PC-9 (cell line): ENCODE results near the gene KIF21B.

Source experiments
- CTCF ChIP-seq: fragments of 200-600 bp; sonication (generic); conservative IDR thresholded peaks from 2 replicates; pipeline ENCODE4 v1.6.1; 2017; ENCODE audit warnings: mixed run types, antibody characterized with exemption, mild to moderate bottlenecking, moderate library complexity
- EZH2 ChIP-seq: fragments of 200-600 bp; sonication (generic); IDR thresholded peaks from 2 replicates; pipeline ENCODE4 v1.8.0; 2017; ENCODE audit warnings: antibody characterized with exemption, low read depth

DNA sequence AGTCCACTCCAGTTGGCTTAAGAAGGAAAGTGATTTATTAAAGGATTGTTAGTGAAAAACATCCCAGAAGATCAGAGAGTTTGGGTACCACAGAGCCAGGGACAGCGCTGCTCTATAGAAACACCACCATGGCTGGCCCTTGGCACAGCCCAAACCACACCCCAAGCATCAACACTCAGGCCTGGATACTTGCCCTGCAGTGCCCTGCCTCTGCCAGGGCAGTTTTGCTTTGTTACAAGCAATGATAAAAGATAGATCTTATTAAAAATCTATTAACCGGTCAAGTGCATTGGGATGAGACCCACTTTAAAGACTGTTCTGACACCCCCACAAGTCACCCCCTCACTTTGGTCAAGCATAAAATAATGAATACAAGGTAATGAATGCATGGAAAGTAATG is 56.6 kb downstream of the KIF21B start:
- TF ChIP-seq CTCF = no peak
- no peak for TF ChIP-seq EZH2
